K562 (cell line): ENCODE measurements around the gene DGCR8. TPM values are rescaled to one million over a fixed set of nuclear protein-coding genes. Genes with fewer than 3 reads are reported as not detected.

ENCODE experiments used
- ATF7 ChIP-seq: fragments of 450-650 bp; IDR thresholded peaks from 2 replicates; pipeline ENCODE4 v1.7.1; 2014; ENCODE audit warnings: mild to moderate bottlenecking, moderate library complexity
- CHD7 ChIP-seq: fragments of 200-600 bp; sonication (generic); IDR thresholded peaks from one replicate; pipeline ENCODE4 v1.6.1; 2012; ENCODE audit warnings: mild to moderate bottlenecking, low read depth, low read length, inconsistent platforms
- CXXC5 ChIP-seq: fragments of 250-450 bp; sonication (Bioruptor Pico); IDR thresholded peaks from 2 replicates; pipeline ENCODE4 v1.8.0; 2022; ENCODE audit warnings: inconsistent platforms, mild to moderate bottlenecking, moderate library complexity
- KLF16 ChIP-seq: IDR thresholded peaks from 2 replicates; pipeline ENCODE4 v1.6.1; 2016; ENCODE audit warnings: antibody characterized with exemption
- LARP7 ChIP-seq: fragments of 450-650 bp; IDR thresholded peaks from 2 replicates; pipeline ENCODE4 v1.6.1; 2016
- MECOM ChIP-seq: fragments of 250-450 bp; sonication (Bioruptor Pico); IDR thresholded peaks from 2 replicates; pipeline ENCODE4 v1.8.0; 2022; ENCODE audit warnings: inconsistent platforms
- PML ChIP-seq: IDR thresholded peaks from 2 replicates; pipeline ENCODE4 v1.6.1; 2012; ENCODE audit warnings: low read length, inconsistent platforms
- SIX5 ChIP-seq, 2 experiments: IDR thresholded peaks; 2 replicates each; pipeline ENCODE4 v1.6.1; 2011; ENCODE audit warnings: low read length in 2 of 2, borderline replicate concordance in 1 of 2, low read depth in 1 of 2, mild to moderate bottlenecking in 1 of 2, moderate library complexity in 1 of 2; ENCODE audit not compliant: insufficient read depth in 1 of 2
- SREBF1 ChIP-seq: fragments of 150-350 bp; IDR thresholded peaks from 2 replicates; pipeline ENCODE4 v1.6.1; 2014; ENCODE audit warnings: antibody characterized with exemption, low read depth, low read length, borderline replicate concordance
- polyA plus RNA-seq, 8 experiments: library from polyadenylated mRNA; depleted of rRNA in 4 of 8; stranded (reverse) in 5 of 8; unstranded in 3 of 8; fragments of >200 nt; fragmentation: Nextera tagmentation in 2 of 8; fragmentation: Illumina TruSeq in 1 of 8; extraction: Ambion mirVana in 2 of 8; extraction: Trizol in 1 of 8; gene quantifications; 2 replicates each; pipeline versions ENCODE4 v1.2.1 to v1.2.3, GENCODE V29; 2011 to 2014; ENCODE audit warnings: inconsistent platforms in 1 of 8, missing spikeins in 1 of 8
- total RNA-seq, 7 experiments: library from RNA; depleted of rRNA in 6 of 7; stranded (reverse); fragments of >200 nt in 6 of 7; fragmentation: Illumina TruSeq in 2 of 7; extraction: Trizol in 2 of 7; gene quantifications; 2 replicates each; pipeline versions ENCODE4 v1.2.1 to v1.2.3, GENCODE V29; 2011 to 2021; ENCODE audit warnings: low replicate concordance in 1 of 7
- TF ChIP-seq, protein P1 (sequence below): sonication (generic); formaldehyde crosslinking; IDR thresholded peaks from 2 replicates; pipeline ENCODE4 v1.8.1; 2022; ENCODE audit warnings: missing genetic modification reagents
- TF ChIP-seq, protein P2 (sequence below): fragments of 450-650 bp; formaldehyde crosslinking; IDR thresholded peaks from 2 replicates; pipeline ENCODE4 v1.4.0; 2020; ENCODE audit warnings: mild to moderate bottlenecking, moderate library complexity

The DGCR8 gene
- total and polyA plus RNA-seq, 9 of the 15 experiments (the other 6 are each of a cell fraction or from before 2014, with no cell fraction given), result 5.9 to 144 (median 80.1) TPM

- peak; percentile 84 for TF ChIP-seq CHD7
- no peak for TF ChIP-seq SIX5 (IDR thresholded peaks at IDR 0.05; ENCODE audit: borderline replicate concordance in 1 of 2, insufficient read depth in 1 of 2, low read depth in 1 of 2, low read length in 2 of 2)
- TF ChIP-seq, protein P1, sequence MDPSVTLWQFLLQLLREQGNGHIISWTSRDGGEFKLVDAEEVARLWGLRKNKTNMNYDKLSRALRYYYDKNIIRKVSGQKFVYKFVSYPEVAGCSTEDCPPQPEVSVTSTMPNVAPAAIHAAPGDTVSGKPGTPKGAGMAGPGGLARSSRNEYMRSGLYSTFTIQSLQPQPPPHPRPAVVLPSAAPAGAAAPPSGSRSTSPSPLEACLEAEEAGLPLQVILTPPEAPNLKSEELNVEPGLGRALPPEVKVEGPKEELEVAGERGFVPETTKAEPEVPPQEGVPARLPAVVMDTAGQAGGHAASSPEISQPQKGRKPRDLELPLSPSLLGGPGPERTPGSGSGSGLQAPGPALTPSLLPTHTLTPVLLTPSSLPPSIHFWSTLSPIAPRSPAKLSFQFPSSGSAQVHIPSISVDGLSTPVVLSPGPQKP (CRISPR knock-in tag), result no peak
- TF ChIP-seq KLF16, result 0 out of 2 replicates have a peak, but pooled peaks have one; percentile 33
- TF ChIP-seq SREBF1, result no peak
- TF ChIP-seq LARP7, result no peak
- TF ChIP-seq, protein P2, sequence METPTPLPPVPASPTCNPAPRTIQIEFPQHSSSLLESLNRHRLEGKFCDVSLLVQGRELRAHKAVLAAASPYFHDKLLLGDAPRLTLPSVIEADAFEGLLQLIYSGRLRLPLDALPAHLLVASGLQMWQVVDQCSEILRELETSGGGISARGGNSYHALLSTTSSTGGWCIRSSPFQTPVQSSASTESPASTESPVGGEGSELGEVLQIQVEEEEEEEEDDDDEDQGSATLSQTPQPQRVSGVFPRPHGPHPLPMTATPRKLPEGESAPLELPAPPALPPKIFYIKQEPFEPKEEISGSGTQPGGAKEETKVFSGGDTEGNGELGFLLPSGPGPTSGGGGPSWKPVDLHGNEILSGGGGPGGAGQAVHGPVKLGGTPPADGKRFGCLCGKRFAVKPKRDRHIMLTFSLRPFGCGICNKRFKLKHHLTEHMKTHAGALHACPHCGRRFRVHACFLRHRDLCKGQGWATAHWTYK (CRISPR knock-in tag), result peak; percentile 74; the same call in 1 of the 2 replicates
- peak; percentile 51 for TF ChIP-seq CXXC5 (CRISPR knock-in tag)
- TF ChIP-seq PML, result 0 out of 2 replicates have a peak, but pooled peaks have one; percentile 25
- TF ChIP-seq MECOM (CRISPR knock-in tag), result no peak
- no peak for TF ChIP-seq ATF7
Measured at GRCh38 chr22:20111045-20111688, 31.1 kb downstream of the DGCR8 start (continued).
